ENCODE measurements around the gene LYPD8. TPM values are rescaled to one million over a fixed set of nuclear protein-coding genes. Genes with fewer than 3 reads are reported as not detected.
"Not testable (repeated sequence)": the region's sequence is repeated elsewhere in the genome, so short reads cannot be mapped to it uniquely, and the experiment has no call there.

LYPD8 gene
- total RNA-seq (2021) (0.74 and 1.4 TPM in 2 replicates), Bru-seq, nascent RNA (not detected), BruChase-seq, experiment 1, labeled RNA remaining after a 2-hour chase (not detected), BruChase-seq, experiment 2, labeled RNA remaining after a 6-hour chase (not detected)
- long read RNA-seq, partial matches to known transcripts: 0 of 3 reads
- long read RNA-seq, other reads (novel, unspliced or antisense): 3 of 3 reads

GRCh38 chr1:248755517-248755916, at the start of gene LYPD8:
Gene LYPD8, minus strand, starts transcription at chr1:248755759. Its CDS starts 4,678 bp downstream, at chr1:248751081.
- BruUV-seq (replicated peaks): no TSS peak
- Histone ChIP-seq H3K9me3 (ENCODE audit: insufficient read depth, low read depth) (no peaks in the 10 kb centered on the region), H3F3A (ENCODE audit: insufficient read depth, low read depth) (peaks cover 10% of the 10 kb centered on the region; the same call in 1 of the 2 replicates), H3K4me1 (replicated peaks; ENCODE audit: insufficient read depth) (no peaks in the 10 kb centered on the region), H3K79me2 (ENCODE audit: low read depth) (no peaks in the 10 kb centered on the region), H3K4me2 (no peak within 1 kb of the TSS), H4K20me1 (ENCODE audit: insufficient read depth) (no peaks in the 10 kb centered on the region), H3K27ac (no peak within 1 kb of the TSS), H3K9me2 (ENCODE audit: insufficient read depth) (no peaks in the 10 kb centered on the region), H3K4me3 (no peak within 1 kb of the TSS), H3K36me3 (ENCODE audit: low read depth) (no peaks in the 10 kb centered on the region), H3K27me3 (ENCODE audit: insufficient read depth, low read depth) (peaks cover 7% of the 10 kb centered on the region), H2AFZ (no peak within 1 kb of the TSS)
- POLR2A ChIA-PET (ENCODE audit: unreplicated experiment): no interaction called here
- CTCF ChIA-PET: no interaction called here
- intact Hi-C loops (cut with micrococcal nuclease; ENCODE audit: unreplicated experiment): no loop called here
- DNase-seq: no peak
- no peak for TF ChIP-seq CTCF (conservative IDR thresholded peaks at IDR 0.05)
- no peak for TF ChIP-seq EZH2 (IDR thresholded peaks at IDR 0.05; ENCODE audit: low read depth)

GRCh38 chr1:248804771-248805681, 49.5 kb upstream of the LYPD8 start:
- POLR2A ChIA-PET (ENCODE audit: unreplicated experiment): interaction anchor here (1.0 kb wide), 1 partner anchor 21 kb away, joined by 9 read pairs; the partner anchor contains the start of gene SH3BP5L
- no peak overlapping the region for H3K27ac ChIP-seq
- no peak for TF ChIP-seq CTCF (conservative IDR thresholded peaks at IDR 0.05)
- TF ChIP-seq EZH2 (IDR thresholded peaks at IDR 0.05; ENCODE audit: low read depth): no peak
- no peak overlapping the region for H3K4me3 ChIP-seq
- H3K79me2 ChIP-seq (ENCODE audit: low read depth): no peaks in the 10 kb centered on the region
- no peaks in the 10 kb centered on the region for H4K20me1 ChIP-seq (ENCODE audit: insufficient read depth)
- CTCF ChIA-PET: no interaction called here
- intact Hi-C loops (cut with micrococcal nuclease; ENCODE audit: unreplicated experiment): no loop called here
- no peaks in the 10 kb centered on the region for H3F3A ChIP-seq (ENCODE audit: insufficient read depth, low read depth)
- no TSS peak for BruUV-seq (replicated peaks)
- no peak overlapping the region for H3K4me2 ChIP-seq
- H3K4me1 ChIP-seq (replicated peaks; ENCODE audit: insufficient read depth): no peaks in the 10 kb centered on the region
- H3K27me3 ChIP-seq (ENCODE audit: insufficient read depth, low read depth): peaks cover 26% of the 10 kb centered on the region; the same call in 1 of the 2 replicates
- no peak overlapping the region for H2AFZ ChIP-seq
- no peaks in the 10 kb centered on the region for H3K36me3 ChIP-seq (ENCODE audit: low read depth)
- no peaks in the 10 kb centered on the region for H3K9me3 ChIP-seq (ENCODE audit: insufficient read depth, low read depth)
- no peaks in the 10 kb centered on the region for H3K9me2 ChIP-seq (ENCODE audit: insufficient read depth)
- DNase-seq: no peak

GRCh38 chr1:248803501-248803900, 47.9 kb upstream of the LYPD8 start:
- H3F3A ChIP-seq (ENCODE audit: insufficient read depth, low read depth); BruUV-seq (replicated peaks); H4K20me1 ChIP-seq (ENCODE audit: insufficient read depth); H3K79me2 ChIP-seq (ENCODE audit: low read depth); DNase-seq; H3K9me2 ChIP-seq (ENCODE audit: insufficient read depth); H3K9me3 ChIP-seq (ENCODE audit: insufficient read depth, low read depth); H3K36me3 ChIP-seq (ENCODE audit: low read depth); H3K4me1 ChIP-seq (replicated peaks; ENCODE audit: insufficient read depth); H3K4me3 ChIP-seq; H3K27ac ChIP-seq; H3K4me2 ChIP-seq; CTCF ChIA-PET; intact Hi-C loops (cut with micrococcal nuclease; ENCODE audit: unreplicated experiment); POLR2A ChIA-PET (ENCODE audit: unreplicated experiment); H2AFZ ChIP-seq: not testable (repeated sequence)
- peaks cover 35% of the 10 kb centered on the region; the same call in 1 of the 2 replicates for H3K27me3 ChIP-seq (ENCODE audit: insufficient read depth, low read depth)

Measured in PC-9 (cell line).